ENCODE data around the gene ANKS3. TPM values are rescaled to one million over a fixed set of nuclear protein-coding genes. Genes with fewer than 3 reads are reported as not detected.

ANKS3 gene
- total and polyA plus RNA-seq, 2 of the 8 experiments (the other 6 are each of a cell fraction or from before 2014, with no cell fraction given) = 15.5 to 23.9 TPM

GRCh38 chr16:4737545-4737944 lies 3.5 kb upstream of the ANKS3 start:
- H3K9me3 ChIP-seq (ENCODE audit: insufficient read depth in 2 of 2, low read depth in 1 of 2, low read length in 1 of 2) = no peaks in the 10 kb centered on the region
- H2BK5ac ChIP-seq (ENCODE audit: low read depth, low read length) = no peak overlapping the region
- H3K4me2 ChIP-seq (ENCODE audit: insufficient read depth in 1 of 2, low read depth in 2 of 2, low read length in 2 of 2) = no peak overlapping the region
- H3K27ac ChIP-seq (ENCODE audit: low read depth, low read length) = no peak overlapping the region
- no peaks in the 10 kb centered on the region for H4K20me1 ChIP-seq (replicated peaks in 1 of 2; ENCODE audit: control insufficient read depth in 1 of 2, insufficient read depth in 2 of 2, low read length in 2 of 2)
- DNase-seq (ENCODE audit: low read depth in 1 of 2, low spot score in 2 of 2) = no peak
- no peak overlapping the region for H3K4me3 ChIP-seq (ENCODE audit: extremely low read depth in 1 of 4, insufficient read depth in 2 of 4, low read depth in 3 of 4, low read length in 4 of 4)
- H2AFZ ChIP-seq (ENCODE audit: low read length) = no peak overlapping the region
- no peak overlapping the region for H4K5ac ChIP-seq (ENCODE audit: insufficient read length, low read depth, low read length)
- no peak overlapping the region for H3K18ac ChIP-seq (ENCODE audit: extremely low read depth, low read length)
- H3K56ac ChIP-seq (replicated peaks; ENCODE audit: insufficient read length, low read depth, low read length) = no peak overlapping the region
- WGBS, 2 experiments (ENCODE audit: extremely low coverage in 1 of 2, insufficient coverage in 1 of 2, insufficient read length in 1 of 2, insufficient replicate concordance in 2 of 2, low coverage in 1 of 2, low lambda C conversion rate in 2 of 2, missing lambda C conversion rate in 1 of 2) = 87% methylated on average over 12 of the region's 15 CpGs; no CpG with 5 or more reads in 1 of the 2 experiments
- no peak overlapping the region for H3K4ac ChIP-seq (replicated peaks; ENCODE audit: insufficient read length, low read depth, low read length)
- FAIRE-seq = no peak
- no peak overlapping the region for H2BK12ac ChIP-seq (ENCODE audit: low read depth, low read length)
- CTCF ChIA-PET (ENCODE audit: partially characterized antibody) = interaction anchor here (0.6 to 2.1 kb wide), 5 partner anchors 9 to 28 kb away, joined by 3 to 6 read pairs (median 3); no protein-coding TSS in a partner anchor
- POLR2A ChIA-PET (ENCODE audit: partially characterized antibody) = interaction anchor here (0.9 to 5.0 kb wide), 6 partner anchors 10 to 64 kb away, joined by 3 to 30 read pairs (median 4); no protein-coding TSS in a partner anchor
- no peak overlapping the region for H3K9ac ChIP-seq (replicated peaks in 1 of 4; ENCODE audit: extremely low read depth in 1 of 4, low read depth in 3 of 4, low read length in 3 of 4)
- H4K91ac ChIP-seq (replicated peaks; ENCODE audit: insufficient read length, low read length) = no peak overlapping the region
- H2AK5ac ChIP-seq (ENCODE audit: low read depth, low read length) = no peak overlapping the region
- no peak overlapping the region for H2BK120ac ChIP-seq (replicated peaks; ENCODE audit: low read depth, low read length)
- H2BK20ac ChIP-seq (ENCODE audit: low read length) = no peak overlapping the region
- no peaks in the 10 kb centered on the region for H3K79me1 ChIP-seq (ENCODE audit: low read depth, low read length)
- H3K27me3 ChIP-seq (replicated peaks in 1 of 4; ENCODE audit: control insufficient read depth in 3 of 4, extremely low read depth in 1 of 4, insufficient read depth in 3 of 4, low read length in 3 of 4) = peaks cover 0 to 4% (median under 1%) of the 10 kb centered on the region in 4 experiments; a peak in 2 of 7 replicates
- H3K23me2 ChIP-seq (ENCODE audit: low read depth, low read length) = peaks cover 10% of the 10 kb centered on the region; the same call in 1 of the 2 replicates
- H4K8ac ChIP-seq (ENCODE audit: extremely low read depth, insufficient read depth, low read length) = no peak overlapping the region
- peaks cover under 1 to 11% of the 10 kb centered on the region in 2 experiments; a peak in 3 of 4 replicates for H3K79me2 ChIP-seq (ENCODE audit: control insufficient read depth in 1 of 2, insufficient read depth in 2 of 2, low read length in 2 of 2)
- no peaks in the 10 kb centered on the region for H3K36me3 ChIP-seq (ENCODE audit: control insufficient read depth in 2 of 4, insufficient read depth in 4 of 4, low read length in 3 of 4)
- H3K23ac ChIP-seq (ENCODE audit: insufficient read length) = no peak overlapping the region
- TF ChIP-seq BACH1 (IDR thresholded peaks at IDR 0.05; ENCODE audit: low read length) (no peak), RNF2 (IDR thresholded peaks at IDR 0.05; ENCODE audit: borderline replicate concordance, low read depth, low read length, missing control alignments, poor library complexity, severe bottlenecking) (no peak), ZNF274 (IDR thresholded peaks at IDR 0.05; ENCODE audit: borderline replicate concordance, extremely low read depth, low read length) (no peak), ASH2L (IDR thresholded peaks at IDR 0.05; ENCODE audit: low read length) (no peak), CHD1 (IDR thresholded peaks at IDR 0.05; ENCODE audit: low read depth, low read length) (no peak), HDAC2 (IDR thresholded peaks at IDR 0.05; ENCODE audit: borderline replicate concordance in 1 of 2, low read depth in 2 of 2, low read length in 2 of 2) (no peak), TAF7 (optimal IDR thresholded peaks at IDR 0.05; ENCODE audit: borderline replicate concordance, low read depth, low read length) (no peak)
- TF ChIP-seq, protein P1, sequence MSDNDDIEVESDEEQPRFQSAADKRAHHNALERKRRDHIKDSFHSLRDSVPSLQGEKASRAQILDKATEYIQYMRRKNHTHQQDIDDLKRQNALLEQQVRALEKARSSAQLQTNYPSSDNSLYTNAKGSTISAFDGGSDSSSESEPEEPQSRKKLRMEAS (IDR thresholded peaks at IDR 0.05) = no peak
- H3K14ac ChIP-seq (ENCODE audit: insufficient read length) = no peak overlapping the region
- H3K4me1 ChIP-seq (replicated peaks in 1 of 4; ENCODE audit: control insufficient read depth in 3 of 4, insufficient read depth in 4 of 4, low read length in 3 of 4) = peaks cover 0 to 4% (median 0%) of the 10 kb centered on the region in 4 experiments; a peak in 2 of 7 replicates
- H2BK15ac ChIP-seq (ENCODE audit: low read length) = no peak overlapping the region; the same call in 1 of the 2 replicates

All from H1 (cell line).